NCI-H2029 (cell line): ENCODE results near the gene HAP1.
"Not testable (repeated sequence)": the region's sequence is repeated elsewhere in the genome, so short reads cannot be mapped to it uniquely, and the experiment has no call there.

ENCODE experiments used
- DNase-seq: peaks from one replicate; lab custom pipeline; 2025; lab: John Stamatoyannopoulos, UW

The HAP1 gene

GRCh38 chr17:41724476-41725050 is 9.9 kb downstream of the HAP1 start:
- DNase-seq, result peak; percentile 85

- no peak for DNase-seq
Measured at GRCh38 chr17:41723801-41724475, 10.5 kb downstream of the HAP1 start.

GRCh38 chr17:41722231-41722630 is 12.2 kb downstream of the HAP1 start:
- no peak for DNase-seq

GRCh38 chr17:41718287-41718645 is 16.2 kb downstream of the HAP1 start:
- no peak for DNase-seq

GRCh38 chr17:41717408-41718286 is 16.8 kb downstream of the HAP1 start:
- DNase-seq, result no peak

GRCh38 chr17:41711669-41712400 is 22.6 kb downstream of the HAP1 start, which contains the start of gene GAST:
Gene GAST (plus strand): TSS chr17:41712331. CDS start chr17:41715437, 3,106 bp downstream.
- DNase-seq, result no peak

- no peak for DNase-seq
Measured at GRCh38 chr17:41710472-41711090, 23.9 kb downstream of the HAP1 start.

GRCh38 chr17:41707803-41708669 is 26.4 kb downstream of the HAP1 start:
- DNase-seq, result no peak

- no peak for DNase-seq
Measured at GRCh38 chr17:41705271-41705991, 29.0 kb downstream of the HAP1 start.

GRCh38 chr17:41702712-41703111 is 31.7 kb downstream of the HAP1 start:
- no peak for DNase-seq

GRCh38 chr17:41700843-41701242 is 33.6 kb downstream of the HAP1 start:
- not testable (repeated sequence) for DNase-seq

GRCh38 chr17:41697122-41697962 is 37.1 kb downstream of the HAP1 start:
- DNase-seq, result no peak

GRCh38 chr17:41695954-41696757 is 38.3 kb downstream of the HAP1 start:
- peak; percentile 58 for DNase-seq

- peak; percentile 22 for DNase-seq
Measured at GRCh38 chr17:41695134-41695661, 39.2 kb downstream of the HAP1 start.

GRCh38 chr17:41692722-41693521 is 41.5 kb downstream of the HAP1 start:
- DNase-seq, result no peak

GRCh38 chr17:41691031-41691777 is 43.2 kb downstream of the HAP1 start:
- no peak for DNase-seq
